Left ventricle myocardium inferior (tissue), 1 donor: Measurements from ENCODE around the gene KRTAP19-6. TPM values are rescaled to one million over a fixed set of nuclear protein-coding genes. Genes with fewer than 3 reads are reported as not detected.
"Not testable (repeated sequence)": the region's sequence is repeated elsewhere in the genome, so short reads cannot be mapped to it uniquely, and the experiment has no call there.

ENCODE experiments used
- DNase-seq: peaks from one replicate; pipeline ENCODE4 v3.0.0-alpha.2; 2020
- H3K27ac ChIP-seq: fragments of 200-600 bp; replicated peaks from 2 replicates; pipeline ENCODE4 v1.8.0; 2021
- H3K27me3 ChIP-seq: fragments of 200-600 bp; 2 replicates; pipeline ENCODE4 v1.8.0; 2021; ENCODE audit warnings: low read depth
- H3K36me3 ChIP-seq: fragments of 200-600 bp; 2 replicates; pipeline ENCODE4 v1.8.0; 2021
- H3K4me1 ChIP-seq: fragments of 200-600 bp; 2 replicates; pipeline ENCODE4 v1.8.0; 2021
- H3K4me3 ChIP-seq: fragments of 200-600 bp; 2 replicates; pipeline ENCODE4 v1.8.0; 2021; ENCODE audit warnings: mild to moderate bottlenecking, moderate library complexity
- H3K9me3 ChIP-seq: fragments of 200-600 bp; replicated peaks from 2 replicates; pipeline ENCODE4 v1.8.0; 2021
- CTCF ChIP-seq: fragments of 200-600 bp; IDR thresholded peaks from 2 replicates; pipeline ENCODE4 v1.8.0; 2021; ENCODE audit warnings: antibody characterized with exemption, mild to moderate bottlenecking, borderline replicate concordance
- intact Hi-C: fragments of 100-400 bp; cut with micrococcal nuclease; formaldehyde crosslinking; loops from one replicate; pipeline ENCODE4 v1.11.0; 2022
- total RNA-seq: library from RNA; stranded (reverse); fragmentation: NEBNext Ultra II Directional; extraction: Animal tissue kit (Norgen Biotek cat#: 25700); gene quantifications from one replicate; pipeline ENCODE4 v1.2.1, GENCODE V29; 2021
- donor health status: DM: no; HTN: yes; CAD: no; lungs with severe emphysema.

The KRTAP19-6 gene
- total RNA-seq, 1 donor from 2014 or later = not detected

- H3K4me3 ChIP-seq = no peak overlapping the region
- no peak overlapping the region for H3K27ac ChIP-seq
- no peaks in the 10 kb centered on the region for H3K27me3 ChIP-seq
- H3K4me1 ChIP-seq = no peaks in the 10 kb centered on the region
- no peak for DNase-seq
- intact Hi-C loops = no loop called here
- peaks cover 11% of the 10 kb centered on the region for H3K9me3 ChIP-seq
- TF ChIP-seq CTCF = no peak
- H3K36me3 ChIP-seq = no peaks in the 10 kb centered on the region
Measured at GRCh38 chr21:30555095-30555494, 13.4 kb upstream of the KRTAP19-6 start.

GRCh38 chr21:30552782-30553181 is 11.1 kb upstream of the KRTAP19-6 start:
- H3K27ac ChIP-seq = no peak overlapping the region
- H3K9me3 ChIP-seq = peaks cover 11% of the 10 kb centered on the region
- intact Hi-C loops = no loop called here
- no peak overlapping the region for H3K4me3 ChIP-seq
- no peaks in the 10 kb centered on the region for H3K4me1 ChIP-seq
- no peak for DNase-seq
- no peaks in the 10 kb centered on the region for H3K36me3 ChIP-seq
- TF ChIP-seq CTCF = no peak
- no peaks in the 10 kb centered on the region for H3K27me3 ChIP-seq

- H3K9me3 ChIP-seq = no peaks in the 10 kb centered on the region
- no peak for TF ChIP-seq CTCF
- no peak overlapping the region for H3K27ac ChIP-seq
- no peak overlapping the region for H3K4me3 ChIP-seq
- DNase-seq = no peak
- H3K27me3 ChIP-seq = no peaks in the 10 kb centered on the region
- intact Hi-C loops = no loop called here
- no peaks in the 10 kb centered on the region for H3K36me3 ChIP-seq
- no peaks in the 10 kb centered on the region for H3K4me1 ChIP-seq
Measured at GRCh38 chr21:30518876-30519275, 22.8 kb downstream of the KRTAP19-6 start.

- intact Hi-C loops = no loop called here
- no peak for TF ChIP-seq CTCF
- DNase-seq = no peak
Measured at GRCh38 chr21:30515681-30516080, 26.0 kb downstream of the KRTAP19-6 start.

GRCh38 chr21:30505621-30506205 is 36.0 kb downstream of the KRTAP19-6 start:
- H3K36me3 ChIP-seq, H3K4me3 ChIP-seq, H3K27ac ChIP-seq, DNase-seq, H3K27me3 ChIP-seq, H3K4me1 ChIP-seq, intact Hi-C loops, H3K9me3 ChIP-seq: not testable (repeated sequence)
- peak; percentile 15 for TF ChIP-seq CTCF

More at GRCh38 chr21:30515681-30516080, 26.0 kb downstream of the KRTAP19-6 start:
- no peaks in the 10 kb centered on the region for H3K27me3 ChIP-seq
- H3K4me3 ChIP-seq = no peak overlapping the region
- no peaks in the 10 kb centered on the region for H3K36me3 ChIP-seq
- no peak overlapping the region for H3K27ac ChIP-seq
- no peaks in the 10 kb centered on the region for H3K4me1 ChIP-seq
- no peaks in the 10 kb centered on the region for H3K9me3 ChIP-seq
